UCSD-AML1 (cell line): ENCODE results near the gene AAGAB.

Experiments used
- DNase-seq: peaks from one replicate; lab custom pipeline; 2025; ENCODE audit not compliant: unreplicated experiment; lab: John Stamatoyannopoulos, UW

AAGAB gene

DNA sequence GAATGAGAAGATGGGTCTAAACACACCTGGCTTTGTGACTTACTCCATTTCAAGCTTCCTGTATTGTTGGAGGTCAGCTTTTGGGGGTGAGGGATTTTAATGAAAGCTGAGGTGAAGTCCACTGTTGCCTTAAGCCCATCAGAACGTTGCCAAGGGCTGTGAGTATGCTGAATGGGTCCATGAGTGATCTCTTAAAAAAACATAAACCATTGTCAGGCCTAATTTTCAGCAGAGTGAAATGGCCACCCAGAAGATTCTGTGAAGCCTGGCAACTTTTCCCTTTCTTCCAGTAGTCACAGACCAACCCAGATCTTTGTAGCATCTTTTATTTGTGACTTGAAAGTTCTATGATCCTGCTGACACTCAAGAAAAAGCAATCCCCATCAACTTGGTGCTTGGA is 102.0 kb downstream of the AAGAB start:
- no peak for DNase-seq
